Stomach (tissue), 9 donors: ENCODE data around the gene DACH1. TPM values are rescaled to one million over a fixed set of nuclear protein-coding genes. Genes with fewer than 3 reads are reported as not detected.

Experiments used
- DNase-seq, 2 donors: peaks; one replicate each; pipeline versions ENCODE4 v3.0.0 to v3.0.0-alpha.2; 2013 to 2019
- H3K27ac ChIP-seq, 5 donors: fragments of 200-600 bp in 4 of 5; sonication (generic) in 4 of 5; one replicate each; pipeline ENCODE4 v1.5.1; 2013 to 2019; ENCODE audit warnings: mild to moderate bottlenecking in 1 of 5, moderate library complexity in 1 of 5
- H3K27me3 ChIP-seq, 3 donors: fragments of 200-600 bp; sonication (generic); one replicate each; pipeline ENCODE4 v1.5.1; 2017 to 2019; ENCODE audit warnings: mixed run types in 1 of 3
- H3K36me3 ChIP-seq, 4 donors: fragments of 200-600 bp; sonication (generic); 1 replicate in 3 of 4; 2 replicates in 1 of 4; pipeline ENCODE4 v1.5.1; 2016 to 2019
- H3K4me1 ChIP-seq, 4 donors: fragments of 200-600 bp; sonication (generic); one replicate each; pipeline ENCODE4 v1.5.1; 2016 to 2019
- H3K4me3 ChIP-seq, 4 donors: fragments of 200-600 bp; sonication (generic) in 3 of 4; one replicate each; pipeline ENCODE4 v1.5.1; 2016 to 2019; ENCODE audit warnings: mild to moderate bottlenecking in 1 of 4
- H3K9me3 ChIP-seq, 4 donors: fragments of 200-600 bp; sonication (generic); one replicate each; pipeline ENCODE4 v1.5.1; 2016 to 2019
- EP300 ChIP-seq: sonication (generic); formaldehyde crosslinking; IDR thresholded peaks from one replicate; pipeline ENCODE4 v1.6.1; 2017; ENCODE audit warnings: antibody characterized with exemption
- POLR2A ChIP-seq, 4 donors: fragments of 450-650 bp; IDR thresholded peaks; one replicate each; pipeline ENCODE4 v1.6.1; 2016; ENCODE audit warnings: antibody characterized with exemption in 4 of 4, control low read depth in 2 of 4, mild to moderate bottlenecking in 1 of 4, moderate library complexity in 1 of 4
- POLR2AphosphoS5 ChIP-seq, 3 donors: sonication (generic); formaldehyde crosslinking; IDR thresholded peaks; one replicate each; pipeline ENCODE4 v1.6.1; 2016; ENCODE audit warnings: antibody characterized with exemption in 3 of 3
- whole genome bisulfite sequencing, 5 donors: extraction: QIAGEN DNeasy Blood & Tissue Kit in 3 of 5; methylation state at CpG; one replicate each; pipeline versions ENCODE4 v1.1.5 to v1.1.7; 2013 to 2018; 5-methylcytosine and 5-hydroxymethylcytosine counted together
- intact Hi-C: fragments of 100-400 bp; cut with DNase I; formaldehyde crosslinking; loops from one replicate; pipeline ENCODE4 v1.15.1; 2023; ENCODE audit warnings: low total_unique reads
- polyA plus RNA-seq, 3 donors: library from polyadenylated mRNA; stranded (reverse); fragments of 200-250 nt; gene quantifications; one replicate each; pipeline ENCODE4 v1.2.3, GENCODE V29; 2013
- total RNA-seq, 5 donors: library from RNA; depleted of rRNA; stranded (reverse); fragments of >200 nt; gene quantifications; one replicate each; pipeline versions ENCODE4 v1.1.0 to v1.2.3, GENCODE V29; 2014 to 2016
- TF ChIP-seq, protein P1 (sequence below), 7 experiments: fragments of 450-650 bp in 4 of 7; fragments of 200-600 bp in 3 of 7; sonication (generic) in 3 of 7; IDR thresholded peaks; one replicate each; pipeline ENCODE4 v1.5.1; 2016 to 2019; ENCODE audit warnings: antibody characterized with exemption in 7 of 7, control low read depth in 2 of 7, mild to moderate bottlenecking in 1 of 7
- donor health status: healthy with polysubstance abuse.
- donor health status: Bipolar disorder and iron deficiency.
- donor health status: healthy.

The DACH1 gene
- total and polyA plus RNA-seq, 8 donors = 0.28 to 9.4 (median 2.9) TPM; not detected in 1

DNA sequence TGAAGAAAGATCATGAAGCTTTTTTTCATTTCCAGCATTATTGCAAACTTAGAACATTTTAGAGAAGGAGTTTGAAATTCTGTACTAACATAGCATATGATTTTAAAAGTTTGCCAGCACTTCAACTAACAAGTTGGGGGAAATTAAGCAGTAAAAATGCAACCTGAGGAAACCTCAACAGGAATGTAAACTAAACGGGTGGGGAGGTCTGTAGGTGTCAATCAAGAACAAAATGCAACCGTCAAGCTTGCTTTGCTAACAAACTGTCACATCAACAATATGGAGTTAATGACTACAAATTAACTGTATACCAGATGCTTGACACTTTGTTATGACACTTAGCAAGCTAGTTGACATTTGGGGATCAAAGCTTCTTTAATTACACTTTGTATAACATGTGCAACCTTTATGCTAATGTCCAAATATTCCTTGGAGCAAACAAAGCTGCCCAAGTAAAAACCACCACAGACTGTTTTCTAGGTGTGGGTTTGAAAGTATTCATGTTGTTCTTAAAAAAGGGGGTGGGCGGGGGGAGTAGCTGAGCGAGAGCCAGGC is 52.1 kb downstream of the DACH1 start:
- no peak overlapping the region for H3K27ac ChIP-seq
- no peaks in the 10 kb centered on the region for H3K4me1 ChIP-seq
- intact Hi-C loops = no loop called here
- H3K9me3 ChIP-seq = no peaks in the 10 kb centered on the region
- TF ChIP-seq, protein P1, sequence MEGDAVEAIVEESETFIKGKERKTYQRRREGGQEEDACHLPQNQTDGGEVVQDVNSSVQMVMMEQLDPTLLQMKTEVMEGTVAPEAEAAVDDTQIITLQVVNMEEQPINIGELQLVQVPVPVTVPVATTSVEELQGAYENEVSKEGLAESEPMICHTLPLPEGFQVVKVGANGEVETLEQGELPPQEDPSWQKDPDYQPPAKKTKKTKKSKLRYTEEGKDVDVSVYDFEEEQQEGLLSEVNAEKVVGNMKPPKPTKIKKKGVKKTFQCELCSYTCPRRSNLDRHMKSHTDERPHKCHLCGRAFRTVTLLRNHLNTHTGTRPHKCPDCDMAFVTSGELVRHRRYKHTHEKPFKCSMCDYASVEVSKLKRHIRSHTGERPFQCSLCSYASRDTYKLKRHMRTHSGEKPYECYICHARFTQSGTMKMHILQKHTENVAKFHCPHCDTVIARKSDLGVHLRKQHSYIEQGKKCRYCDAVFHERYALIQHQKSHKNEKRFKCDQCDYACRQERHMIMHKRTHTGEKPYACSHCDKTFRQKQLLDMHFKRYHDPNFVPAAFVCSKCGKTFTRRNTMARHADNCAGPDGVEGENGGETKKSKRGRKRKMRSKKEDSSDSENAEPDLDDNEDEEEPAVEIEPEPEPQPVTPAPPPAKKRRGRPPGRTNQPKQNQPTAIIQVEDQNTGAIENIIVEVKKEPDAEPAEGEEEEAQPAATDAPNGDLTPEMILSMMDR (IDR thresholded peaks at IDR 0.05) = no peak
- TF ChIP-seq POLR2AphosphoS5 (IDR thresholded peaks at IDR 0.05) = no peak
- no peak for TF ChIP-seq EP300
- no peak for TF ChIP-seq POLR2A (IDR thresholded peaks at IDR 0.05)
- 34 to 41% (median 39%) methylated on average over 4 of the region's 4 CpGs for WGBS, 5 donors
- H3K4me3 ChIP-seq = no peak overlapping the region
- no peaks in the 10 kb centered on the region for H3K36me3 ChIP-seq
- DNase-seq = no peak
- H3K27me3 ChIP-seq = no peaks in the 10 kb centered on the region

- DNase-seq = no peak
- no peak overlapping the region for H3K4me3 ChIP-seq
- TF ChIP-seq POLR2A (IDR thresholded peaks at IDR 0.05) = no peak
- no peak overlapping the region for H3K27ac ChIP-seq
- H3K27me3 ChIP-seq = no peaks in the 10 kb centered on the region
- 82 to 95% (median 90%) methylated on average over 2 of the region's 2 CpGs for WGBS, 5 donors
- H3K4me1 ChIP-seq = no peaks in the 10 kb centered on the region
- H3K9me3 ChIP-seq = no peaks in the 10 kb centered on the region
- intact Hi-C loops = no loop called here
- H3K36me3 ChIP-seq = no peaks in the 10 kb centered on the region
Measured at GRCh38 chr13:71813187-71813586, 53.8 kb downstream of the DACH1 start.

DNA sequence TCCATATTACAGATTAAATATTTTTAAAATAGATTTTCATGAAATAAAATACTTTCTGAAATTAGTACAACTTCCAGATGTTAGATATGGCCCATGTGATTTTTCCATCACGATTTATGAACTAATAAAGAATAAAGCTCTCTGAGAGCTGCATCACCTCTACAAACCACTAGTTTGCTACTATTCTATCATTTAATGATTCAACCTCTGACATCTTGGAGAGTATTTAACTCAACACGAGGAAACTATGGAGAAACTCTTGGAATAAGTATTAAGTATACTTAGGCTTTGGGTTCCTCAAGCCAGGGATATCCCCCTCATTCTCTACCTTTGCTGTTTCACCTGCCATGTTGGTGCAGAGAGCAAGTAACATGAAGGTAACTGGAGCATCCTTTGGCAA is 55.7 kb downstream of the DACH1 start:
- no peak for DNase-seq
- no peak overlapping the region for H3K27ac ChIP-seq
- no peaks in the 10 kb centered on the region for H3K9me3 ChIP-seq
- no peak overlapping the region for H3K4me3 ChIP-seq
- TF ChIP-seq POLR2AphosphoS5 (IDR thresholded peaks at IDR 0.05) (no peak), POLR2A (IDR thresholded peaks at IDR 0.05) (no peak), EP300 (no peak)
- TF ChIP-seq, protein P1 (IDR thresholded peaks at IDR 0.05) = no peak
- H3K27me3 ChIP-seq = no peaks in the 10 kb centered on the region
- 64 to 77% (median 70%) methylated on average over 2 of the region's 2 CpGs for WGBS, 5 donors
- H3K36me3 ChIP-seq = no peaks in the 10 kb centered on the region
- H3K4me1 ChIP-seq = no peaks in the 10 kb centered on the region
- intact Hi-C loops = no loop called here

GRCh38 chr13:71808708-71809107 is 58.3 kb downstream of the DACH1 start:
- WGBS, 5 donors = 91 to 94% (median 92%) methylated on average over 1 of the region's 1 CpG
- Histone ChIP-seq H3K4me1 (no peaks in the 10 kb centered on the region), H3K27me3 (no peaks in the 10 kb centered on the region), H3K4me3 (no peak overlapping the region), H3K27ac (no peak overlapping the region), H3K9me3 (no peaks in the 10 kb centered on the region), H3K36me3 (no peaks in the 10 kb centered on the region)
- TF ChIP-seq POLR2AphosphoS5 (IDR thresholded peaks at IDR 0.05) (no peak), POLR2A (IDR thresholded peaks at IDR 0.05) (no peak), EP300 (no peak)
- TF ChIP-seq, protein P1 (IDR thresholded peaks at IDR 0.05) = no peak
- intact Hi-C loops = no loop called here
- DNase-seq = no peak

DNA sequence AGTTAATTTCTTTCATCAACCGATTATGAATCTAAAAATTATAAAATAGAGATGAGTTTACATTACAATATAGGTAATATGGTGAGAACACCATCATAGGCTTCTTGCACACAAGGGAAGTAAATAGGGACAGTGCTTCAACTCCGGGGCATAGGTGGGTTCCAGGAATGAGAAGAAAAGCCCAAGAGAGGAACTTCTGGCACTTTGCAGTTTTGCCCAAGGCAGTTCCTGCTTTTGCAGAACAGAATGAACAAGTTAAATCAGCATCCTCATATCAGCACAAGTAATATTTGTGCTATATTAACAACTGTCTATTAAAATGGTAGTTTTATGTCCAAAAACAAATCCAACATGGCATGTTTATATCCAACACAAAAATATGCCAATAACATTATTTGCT is 60.1 kb downstream of the DACH1 start:
- H3K36me3 ChIP-seq = no peaks in the 10 kb centered on the region
- H3K4me3 ChIP-seq = no peak overlapping the region
- TF ChIP-seq, protein P1 (IDR thresholded peaks at IDR 0.05) = no peak
- TF ChIP-seq POLR2A (IDR thresholded peaks at IDR 0.05) = no peak
- no peak for TF ChIP-seq EP300
- TF ChIP-seq POLR2AphosphoS5 (IDR thresholded peaks at IDR 0.05) = no peak
- H3K27me3 ChIP-seq = no peaks in the 10 kb centered on the region
- intact Hi-C loops = no loop called here
- H3K9me3 ChIP-seq = no peaks in the 10 kb centered on the region
- H3K27ac ChIP-seq = no peak overlapping the region
- H3K4me1 ChIP-seq = no peaks in the 10 kb centered on the region
- no peak for DNase-seq
- 76 to 84% (median 82%) methylated on average over 2 of the region's 2 CpGs for WGBS, 5 donors
